K562 (cell line): ENCODE measurements around the gene CCNJL. TPM values are rescaled to one million over a fixed set of nuclear protein-coding genes. Genes with fewer than 3 reads are reported as not detected.

Experiments
- AFF1 ChIP-seq, 2 experiments: fragments of 450-650 bp; IDR thresholded peaks; 2 replicates each; pipeline ENCODE4 v1.6.1; 2018; ENCODE audit warnings: mild to moderate bottlenecking in 2 of 2, low read depth in 1 of 2; ENCODE audit not compliant: partially characterized antibody in 2 of 2
- BHLHE40 ChIP-seq: IDR thresholded peaks from 2 replicates; pipeline ENCODE4 v1.6.1; 2011; ENCODE audit warnings: low read length, improper control_type of control experiment
- CBX1 ChIP-seq: sonication (generic); IDR thresholded peaks from 2 replicates; pipeline ENCODE4 v1.6.1; 2016; ENCODE audit warnings: antibody characterized with exemption, low read depth, mild to moderate bottlenecking
- CC2D1A ChIP-seq: fragments of 450-650 bp; IDR thresholded peaks from 2 replicates; pipeline ENCODE4 v1.6.1; 2017; ENCODE audit warnings: mild to moderate bottlenecking
- DPF2 ChIP-seq: fragments of 450-650 bp; IDR thresholded peaks from 2 replicates; pipeline ENCODE4 v1.6.1; 2016
- EP400 ChIP-seq: fragments of 450-650 bp; IDR thresholded peaks from 2 replicates; pipeline ENCODE4 v1.6.1; 2017; ENCODE audit warnings: antibody characterized with exemption, mild to moderate bottlenecking, moderate library complexity
- LEF1 ChIP-seq: fragments of 450-650 bp; IDR thresholded peaks from 2 replicates; pipeline ENCODE4 v1.6.1; 2016; ENCODE audit warnings: mild to moderate bottlenecking
- MAZ ChIP-seq, 2 experiments: fragments of 450-650 bp in 1 of 2; sonication (generic) in 1 of 2; formaldehyde crosslinking; IDR thresholded peaks in 1 of 2; conservative IDR thresholded peaks in 1 of 2; 2 replicates each; pipeline versions ENCODE4 v1.4.0 to v1.5.0; 2020; ENCODE audit warnings: mild to moderate bottlenecking in 1 of 2, missing genetic modification reagents in 1 of 2
- MYBL2 ChIP-seq, 2 experiments: fragments of 450-650 bp in 1 of 2; sonication (generic) in 1 of 2; formaldehyde crosslinking in 1 of 2; IDR thresholded peaks; 2 replicates each; pipeline versions ENCODE4 v1.6.1 to v1.8.1; 2017 to 2022; ENCODE audit warnings: borderline replicate concordance in 1 of 2, inconsistent platforms in 1 of 2, low read depth in 1 of 2, mild to moderate bottlenecking in 1 of 2, missing genetic modification reagents in 1 of 2, moderate library complexity in 1 of 2
- PYGO2 ChIP-seq: fragments of 450-650 bp; IDR thresholded peaks from 2 replicates; pipeline ENCODE4 v1.6.1; 2016; ENCODE audit warnings: mild to moderate bottlenecking, missing genetic modification characterization, moderate library complexity, missing compliant biosample characterization
- SAP30 ChIP-seq: fragments of 200-600 bp; sonication (generic); IDR thresholded peaks from 2 replicates; pipeline ENCODE4 v1.6.1; 2012; ENCODE audit warnings: borderline replicate concordance, low read depth, mild to moderate bottlenecking, moderate library complexity, low read length, control low read depth, inconsistent platforms; ENCODE audit not compliant: insufficient read depth, poor library complexity, severe bottlenecking
- SIN3A ChIP-seq, 2 experiments: fragments of 150-350 bp in 1 of 2; IDR thresholded peaks; 2 replicates each; pipeline ENCODE4 v1.6.1; 2011 to 2016; ENCODE audit warnings: borderline replicate concordance in 2 of 2, low read depth in 2 of 2, low read length in 2 of 2, mild to moderate bottlenecking in 2 of 2, moderate library complexity in 2 of 2; ENCODE audit not compliant: control insufficient read depth in 1 of 2
- SPI1 ChIP-seq: IDR thresholded peaks from 2 replicates; pipeline ENCODE4 v1.6.1; 2011; ENCODE audit warnings: low read depth, low read length, control low read depth, borderline replicate concordance
- TAF1 ChIP-seq: IDR thresholded peaks from 2 replicates; pipeline ENCODE4 v1.6.1; 2011; ENCODE audit warnings: mild to moderate bottlenecking, low read length, moderate library complexity; ENCODE audit not compliant: insufficient read depth, control insufficient read depth, severe bottlenecking; ENCODE audit errors: extremely low read depth
- WHSC1 ChIP-seq: IDR thresholded peaks from one replicate; pipeline ENCODE4 v1.6.1; 2012; ENCODE audit warnings: low read length, control low read depth, inconsistent platforms
- ZBTB11 ChIP-seq, 3 experiments: fragments of 200-800 bp in 1 of 3; fragments of 250-450 bp in 1 of 3; fragments of 450-650 bp in 1 of 3; sonication (Bioruptor Pico) in 1 of 3; sonication (Bioruptor generic) in 1 of 3; formaldehyde crosslinking in 1 of 3; IDR thresholded peaks; 2 replicates each; pipeline versions ENCODE4 v1.6.1 to v1.8.0; 2016 to 2022; ENCODE audit warnings: mild to moderate bottlenecking in 2 of 3, missing genetic modification characterization in 2 of 3, missing compliant biosample characterization in 1 of 3, moderate library complexity in 1 of 3
- ZC3H11A ChIP-seq: IDR thresholded peaks from 2 replicates; pipeline ENCODE4 v1.6.1; 2012; ENCODE audit warnings: low read depth, low read length, improper control_type of control experiment
- ZEB2 ChIP-seq: fragments of 450-650 bp; IDR thresholded peaks from 2 replicates; pipeline ENCODE4 v1.6.1; 2016
- polyA plus RNA-seq, 8 experiments: library from polyadenylated mRNA; depleted of rRNA in 4 of 8; stranded (reverse) in 5 of 8; unstranded in 3 of 8; fragments of >200 nt; fragmentation: Nextera tagmentation in 2 of 8; fragmentation: Illumina TruSeq in 1 of 8; extraction: Ambion mirVana in 2 of 8; extraction: Trizol in 1 of 8; gene quantifications; 2 replicates each; pipeline versions ENCODE4 v1.2.1 to v1.2.3, GENCODE V29; 2011 to 2014; ENCODE audit warnings: inconsistent platforms in 1 of 8, missing spikeins in 1 of 8
- total RNA-seq, 7 experiments: library from RNA; depleted of rRNA in 6 of 7; stranded (reverse); fragments of >200 nt in 6 of 7; fragmentation: Illumina TruSeq in 2 of 7; extraction: Trizol in 2 of 7; gene quantifications; 2 replicates each; pipeline versions ENCODE4 v1.2.1 to v1.2.3, GENCODE V29; 2011 to 2021; ENCODE audit warnings: low replicate concordance in 1 of 7

The CCNJL gene
- total and polyA plus RNA-seq, 9 of the 15 experiments (the other 6 are each of a cell fraction or from before 2014, with no cell fraction given), result 0.04 TPM; not detected in 8

- TF ChIP-seq EP400 (peak; percentile 58), AFF1 (IDR thresholded peaks at IDR 0.05; ENCODE audit: low read depth in 1 of 2, partially characterized antibody in 2 of 2) (peak in 1 of 2 experiments; percentile 95), ZBTB11 (CRISPR knock-in tag; IDR thresholded peaks at IDR 0.05) (peak in 1 of 3 experiments; percentile 83; a peak in 2 of 6 replicates), LEF1 (peak; percentile 96), TAF1 (peak; percentile 63), SIN3A (IDR thresholded peaks at IDR 0.05; ENCODE audit: borderline replicate concordance in 2 of 2, control insufficient read depth in 1 of 2, low read depth in 2 of 2, low read length in 2 of 2) (peak in 1 of 2 experiments; percentile 46; a peak in 2 of 4 replicates), MAZ (CRISPR knock-in tag; conservative IDR thresholded peaks at IDR 0.05 in 1 of 2, IDR thresholded peaks at IDR 0.05 in 1 of 2) (peak; percentile 56 to 69; a peak in 2 of 4 replicates), SAP30 (peak; percentile 44), CBX1 (no peak), WHSC1 (no peak), DPF2 (peak; percentile 97), BHLHE40 (peak; percentile 97), PYGO2 (tag) (no peak), MYBL2 (IDR thresholded peaks at IDR 0.05; ENCODE audit: low read depth) (no peak), MYBL2 (CRISPR knock-in tag; IDR thresholded peaks at IDR 0.05; ENCODE audit: borderline replicate concordance) (no peak), CC2D1A (peak; percentile 96), SPI1 (peak; percentile 70; the same call in 1 of the 2 replicates), ZC3H11A (no peak), ZEB2 (peak; percentile 90)
Measured at GRCh38 chr5:160260881-160261815, 51.2 kb downstream of the CCNJL start (continued).
